ENCODE measurements around the gene PRKCH. TPM values are rescaled to one million over a fixed set of nuclear protein-coding genes. Genes with fewer than 3 reads are reported as not detected.
A peak's percentile ranks its signal among the peaks of the same experiment; 100 is the strongest.

The PRKCH gene
- total and polyA plus RNA-seq, 2 experiments from 2014 or later, result 7.1 to 11.2 TPM

- no peak for TF ChIP-seq EZH2phosphoT487 (IDR thresholded peaks at IDR 0.05; ENCODE audit: low read depth, severe bottlenecking, unreplicated experiment)
- no peak for TF ChIP-seq EZH2 (IDR thresholded peaks at IDR 0.05; ENCODE audit: borderline replicate concordance)
- TF ChIP-seq, protein P1, sequence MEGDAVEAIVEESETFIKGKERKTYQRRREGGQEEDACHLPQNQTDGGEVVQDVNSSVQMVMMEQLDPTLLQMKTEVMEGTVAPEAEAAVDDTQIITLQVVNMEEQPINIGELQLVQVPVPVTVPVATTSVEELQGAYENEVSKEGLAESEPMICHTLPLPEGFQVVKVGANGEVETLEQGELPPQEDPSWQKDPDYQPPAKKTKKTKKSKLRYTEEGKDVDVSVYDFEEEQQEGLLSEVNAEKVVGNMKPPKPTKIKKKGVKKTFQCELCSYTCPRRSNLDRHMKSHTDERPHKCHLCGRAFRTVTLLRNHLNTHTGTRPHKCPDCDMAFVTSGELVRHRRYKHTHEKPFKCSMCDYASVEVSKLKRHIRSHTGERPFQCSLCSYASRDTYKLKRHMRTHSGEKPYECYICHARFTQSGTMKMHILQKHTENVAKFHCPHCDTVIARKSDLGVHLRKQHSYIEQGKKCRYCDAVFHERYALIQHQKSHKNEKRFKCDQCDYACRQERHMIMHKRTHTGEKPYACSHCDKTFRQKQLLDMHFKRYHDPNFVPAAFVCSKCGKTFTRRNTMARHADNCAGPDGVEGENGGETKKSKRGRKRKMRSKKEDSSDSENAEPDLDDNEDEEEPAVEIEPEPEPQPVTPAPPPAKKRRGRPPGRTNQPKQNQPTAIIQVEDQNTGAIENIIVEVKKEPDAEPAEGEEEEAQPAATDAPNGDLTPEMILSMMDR (IDR thresholded peaks at IDR 0.05; ENCODE audit: poor library complexity), result no peak
- Histone ChIP-seq H3K4me1 (ENCODE audit: insufficient read depth) (no peaks in the 10 kb centered on the region), H3K79me2 (no peaks in the 10 kb centered on the region), H3K9me2 (replicated peaks; ENCODE audit: insufficient read depth) (no peaks in the 10 kb centered on the region), H3K27me3 (no peaks in the 10 kb centered on the region), H3K27ac (no peak overlapping the region), H4K20me1 (ENCODE audit: insufficient read depth, poor library complexity, severe bottlenecking) (no peaks in the 10 kb centered on the region), H3K36me3 (replicated peaks; ENCODE audit: insufficient read depth, low read depth) (no peaks in the 10 kb centered on the region), H3K4me3 (no peak overlapping the region), H2AFZ (no peak overlapping the region), H3K9me3 (ENCODE audit: low read depth) (no peaks in the 10 kb centered on the region), H3K4me2 (no peak overlapping the region)
- WGBS (ENCODE audit: low lambda C conversion rate, missing lambda C conversion rate), result 89% methylated on average over 6 of the region's 6 CpGs
- DNase-seq (ENCODE audit: low spot score), result no peak
Measured at GRCh38 chr14:61455351-61455750, 134.0 kb downstream of the PRKCH start.

DNA sequence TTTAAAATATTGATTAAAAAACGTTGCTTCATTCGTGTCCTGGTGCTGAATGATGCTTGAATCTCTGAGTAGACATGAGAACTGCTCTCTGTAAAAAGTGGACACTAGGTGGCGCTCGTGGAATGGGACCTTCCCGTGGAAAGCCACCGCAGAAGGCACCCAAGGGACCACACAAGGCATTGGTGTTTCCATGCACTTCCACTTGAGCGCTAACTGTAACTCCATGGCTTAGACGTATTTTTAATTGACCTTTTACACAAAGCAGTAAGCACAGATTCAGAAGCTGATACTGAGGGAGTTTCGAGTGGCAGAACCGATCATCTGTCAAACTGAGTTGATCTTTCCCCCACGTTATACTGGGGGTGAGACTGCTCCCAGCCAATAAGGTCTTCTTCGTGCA, 135.3 kb downstream of the PRKCH start:
- H3K4me3 ChIP-seq, result no peak overlapping the region

GRCh38 chr14:61458766-61459165, 137.4 kb downstream of the PRKCH start:
- no peak overlapping the region for H3K4me3 ChIP-seq
- H2AFZ ChIP-seq, result no peak overlapping the region
- TF ChIP-seq EZH2 (IDR thresholded peaks at IDR 0.05; ENCODE audit: borderline replicate concordance) (no peak), EZH2phosphoT487 (IDR thresholded peaks at IDR 0.05; ENCODE audit: low read depth, severe bottlenecking, unreplicated experiment) (no peak)
- TF ChIP-seq, protein P1 (IDR thresholded peaks at IDR 0.05; ENCODE audit: poor library complexity), result no peak
- no peaks in the 10 kb centered on the region for H4K20me1 ChIP-seq (ENCODE audit: insufficient read depth, poor library complexity, severe bottlenecking)
- no peaks in the 10 kb centered on the region for H3K27me3 ChIP-seq
- no peak overlapping the region for H3K27ac ChIP-seq
- no peaks in the 10 kb centered on the region for H3K79me2 ChIP-seq
- no peaks in the 10 kb centered on the region for H3K9me3 ChIP-seq (ENCODE audit: low read depth)
- peaks cover 13% of the 10 kb centered on the region for H3K4me1 ChIP-seq (ENCODE audit: insufficient read depth)
- H3K9me2 ChIP-seq (replicated peaks; ENCODE audit: insufficient read depth), result no peaks in the 10 kb centered on the region
- DNase-seq (ENCODE audit: low spot score), result no peak
- H3K36me3 ChIP-seq (replicated peaks; ENCODE audit: insufficient read depth, low read depth), result no peaks in the 10 kb centered on the region
- H3K4me2 ChIP-seq, result no peak overlapping the region

More for the DNA sequence above, 135.3 kb downstream of the PRKCH start:
- Histone ChIP-seq H3K9me2 (replicated peaks; ENCODE audit: insufficient read depth) (no peaks in the 10 kb centered on the region), H3K27ac (no peak overlapping the region), H3K4me1 (ENCODE audit: insufficient read depth) (no peaks in the 10 kb centered on the region), H3K27me3 (no peaks in the 10 kb centered on the region), H3K36me3 (replicated peaks; ENCODE audit: insufficient read depth, low read depth) (no peaks in the 10 kb centered on the region), H2AFZ (no peak overlapping the region), H3K9me3 (ENCODE audit: low read depth) (no peaks in the 10 kb centered on the region), H3K79me2 (no peaks in the 10 kb centered on the region), H3K4me2 (no peak overlapping the region), H4K20me1 (ENCODE audit: insufficient read depth, poor library complexity, severe bottlenecking) (no peaks in the 10 kb centered on the region)
- TF ChIP-seq, protein P1 (IDR thresholded peaks at IDR 0.05; ENCODE audit: poor library complexity), result peak; percentile 84
- no peak for TF ChIP-seq EZH2 (IDR thresholded peaks at IDR 0.05; ENCODE audit: borderline replicate concordance)
- no peak for TF ChIP-seq EZH2phosphoT487 (IDR thresholded peaks at IDR 0.05; ENCODE audit: low read depth, severe bottlenecking, unreplicated experiment)
- peak; percentile 88 for DNase-seq (ENCODE audit: low spot score)
- 43% methylated on average over 12 of the region's 12 CpGs for WGBS (ENCODE audit: low lambda C conversion rate, missing lambda C conversion rate)

DNA sequence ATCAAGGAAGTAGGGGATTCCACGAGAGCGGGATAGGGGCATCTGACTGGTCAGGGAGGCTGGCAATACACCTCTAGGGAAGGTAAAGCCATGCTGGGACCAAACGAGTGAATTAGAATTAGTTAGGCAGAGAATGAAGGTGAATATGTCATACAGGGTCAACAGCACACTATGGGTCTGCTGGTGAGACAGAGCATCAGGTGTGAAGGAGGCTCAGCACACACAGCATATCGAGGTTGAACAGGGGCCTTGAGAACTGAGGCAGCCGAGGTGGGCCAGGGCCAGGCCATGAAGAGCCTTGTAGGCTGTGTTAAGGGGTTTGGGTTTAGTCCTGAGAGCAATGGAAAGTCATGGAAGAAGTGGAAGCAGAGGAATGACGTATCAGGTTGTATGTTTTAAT, 137.8 kb downstream of the PRKCH start:
- H2AFZ ChIP-seq, result no peak overlapping the region
- DNase-seq (ENCODE audit: low spot score), result no peak
- no peaks in the 10 kb centered on the region for H3K36me3 ChIP-seq (replicated peaks; ENCODE audit: insufficient read depth, low read depth)

More for the DNA sequence above, 137.8 kb downstream of the PRKCH start:
- Histone ChIP-seq H3K79me2 (no peaks in the 10 kb centered on the region), H4K20me1 (ENCODE audit: insufficient read depth, poor library complexity, severe bottlenecking) (no peaks in the 10 kb centered on the region), H3K4me1 (ENCODE audit: insufficient read depth) (peaks cover 13% of the 10 kb centered on the region), H3K27me3 (no peaks in the 10 kb centered on the region), H3K9me2 (replicated peaks; ENCODE audit: insufficient read depth) (no peaks in the 10 kb centered on the region), H3K27ac (no peak overlapping the region), H3K4me2 (no peak overlapping the region), H3K9me3 (ENCODE audit: low read depth) (no peaks in the 10 kb centered on the region), H3K4me3 (no peak overlapping the region)
- WGBS (ENCODE audit: low lambda C conversion rate, missing lambda C conversion rate), result 90% methylated on average over 6 of the region's 6 CpGs
- TF ChIP-seq EZH2phosphoT487 (IDR thresholded peaks at IDR 0.05; ENCODE audit: low read depth, severe bottlenecking, unreplicated experiment) (no peak), EZH2 (IDR thresholded peaks at IDR 0.05; ENCODE audit: borderline replicate concordance) (no peak)
- TF ChIP-seq, protein P1 (IDR thresholded peaks at IDR 0.05; ENCODE audit: poor library complexity), result no peak

Data from hepatocyte (in vitro differentiated cells).